ENCODE results near the gene SAMD4B.

DNA sequence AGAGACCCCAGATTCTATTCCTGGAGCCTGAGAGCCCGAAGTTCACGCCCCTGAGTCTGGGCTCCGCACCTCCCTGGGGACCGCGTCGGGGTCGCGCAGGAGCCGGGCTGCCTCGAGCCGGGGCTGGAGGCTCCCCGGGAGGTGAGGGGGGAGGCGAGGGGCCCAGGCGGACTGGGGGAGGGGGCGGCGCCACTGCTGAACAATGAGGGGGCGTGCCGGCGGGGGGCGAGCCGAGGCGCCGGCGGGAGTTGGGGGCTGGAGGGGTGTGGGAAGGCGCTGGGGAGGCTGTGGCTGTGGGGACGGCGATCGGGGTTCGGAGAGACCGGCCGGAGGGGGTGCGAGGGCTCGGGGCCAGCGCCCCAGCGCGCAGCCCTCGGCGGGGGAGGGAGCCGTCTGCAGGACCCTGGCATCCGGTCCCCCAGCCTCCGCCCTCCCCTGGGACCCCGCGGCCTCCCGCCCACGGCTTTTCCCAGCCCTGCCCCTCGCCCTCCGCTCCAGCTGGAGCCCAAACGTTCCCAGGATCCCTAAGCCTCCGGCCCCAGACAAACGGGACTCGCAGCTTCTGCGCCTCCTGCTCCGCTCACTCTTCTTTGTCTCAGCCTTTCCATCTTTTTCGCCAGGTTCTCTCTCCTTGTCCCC lies 71.2 kb downstream of the SAMD4B start:
- TF ChIP-seq POLR2A (IDR thresholded peaks at IDR 0.05; ENCODE audit: low read depth, low read length) (peak; percentile 38; the same call in 1 of the 2 replicates), TAF1 (IDR thresholded peaks at IDR 0.05; ENCODE audit: borderline replicate concordance, low read depth, low read length) (no peak)

Data from GM12892 (cell line).